Non-pigmented ciliary epithelial cell (primary cell): ENCODE measurements around the gene CMBL.
"Not testable (repeated sequence)": the region's sequence is repeated elsewhere in the genome, so short reads cannot be mapped to it uniquely, and the experiment has no call there.

ENCODE experiments used
- DNase-seq: peaks from one replicate; pipeline ENCODE4 v3.0.0-alpha.2; 2010; ENCODE audit warnings: low read depth

Gene CMBL

GRCh38 chr5:10333154-10334006 lies 25.7 kb upstream of the CMBL start:
- DNase-seq, result no peak

- DNase-seq, result no peak
Measured at GRCh38 chr5:10332301-10332700, 24.6 kb upstream of the CMBL start.

GRCh38 chr5:10331341-10331796 lies 23.7 kb upstream of the CMBL start:
- no peak for DNase-seq

- no peak for DNase-seq
Measured at GRCh38 chr5:10330511-10331230, 23.0 kb upstream of the CMBL start.

GRCh38 chr5:10329820-10330481 lies 22.2 kb upstream of the CMBL start:
- no peak for DNase-seq

- no peak for DNase-seq
Measured at GRCh38 chr5:10329446-10329819, 21.7 kb upstream of the CMBL start.

- DNase-seq, result no peak
Measured at GRCh38 chr5:10328323-10328722, 20.6 kb upstream of the CMBL start.

GRCh38 chr5:10324518-10325370 lies 17.0 kb upstream of the CMBL start:
- DNase-seq, result no peak

- DNase-seq, result no peak
Measured at GRCh38 chr5:10323588-10324488, 16.1 kb upstream of the CMBL start.

GRCh38 chr5:10321882-10322281 lies 14.2 kb upstream of the CMBL start:
- no peak for DNase-seq

GRCh38 chr5:10320793-10321192 lies 13.1 kb upstream of the CMBL start:
- DNase-seq, result no peak

GRCh38 chr5:10319202-10319851 lies 11.6 kb upstream of the CMBL start:
- no peak for DNase-seq

GRCh38 chr5:10317825-10318682 lies 10.4 kb upstream of the CMBL start:
- no peak for DNase-seq

- DNase-seq, result no peak
Measured at GRCh38 chr5:10315824-10316509, 8.3 kb upstream of the CMBL start.

GRCh38 chr5:10315201-10315600 lies 7.5 kb upstream of the CMBL start:
- DNase-seq, result no peak

- DNase-seq, result no peak
Measured at GRCh38 chr5:10311595-10312425, 4.1 kb upstream of the CMBL start.

- DNase-seq, result not testable (repeated sequence)
Measured at GRCh38 chr5:10310835-10311570, 3.3 kb upstream of the CMBL start.
